GM21825 (cell line): ENCODE measurements around the gene WDCP.
A peak's percentile ranks its signal among the peaks of the same experiment; 100 is the strongest.
"Not testable (repeated sequence)": the region's sequence is repeated elsewhere in the genome, so short reads cannot be mapped to it uniquely, and the experiment has no call there.

Source experiments
- ATAC-seq: cut with Tn5 transposase; IDR thresholded peaks from one replicate; pipeline ENCODE4 v1.9.1; 2021; ENCODE audit warnings: mild to moderate bottlenecking, moderate library complexity; ENCODE audit not compliant: unreplicated experiment

WDCP gene

GRCh38 chr2:24046930-24047702, at the start of gene WDCP:
WDCP (minus strand) TSS chr2:24047391; CDS start chr2:24039494, 7,897 bp downstream.
- ATAC-seq: peak; percentile 98

DNA sequence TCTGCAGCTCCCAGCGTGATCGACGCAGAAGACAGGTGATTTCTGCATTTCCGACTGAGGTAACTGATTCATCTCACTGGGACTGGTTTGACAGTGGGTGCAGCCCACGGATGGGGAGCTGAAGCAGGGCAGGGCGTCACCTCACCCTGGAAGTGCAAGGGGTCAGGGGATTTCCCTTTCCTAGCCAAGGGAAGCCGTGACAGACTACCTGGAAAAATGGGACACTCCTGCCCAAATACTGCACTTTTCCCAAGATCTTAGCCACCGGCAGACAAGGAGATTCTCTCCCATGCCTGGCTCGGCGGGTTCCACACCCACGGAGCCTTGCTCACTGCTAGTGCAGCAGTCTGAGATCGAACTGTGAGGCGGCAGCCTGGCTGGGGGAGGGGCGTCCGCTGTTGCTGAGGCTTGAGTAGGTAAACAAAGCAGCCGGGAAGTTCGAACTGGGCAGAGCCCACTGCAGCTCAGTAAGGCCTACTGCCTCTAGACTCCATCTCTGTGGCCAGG, 48.0 kb upstream of the WDCP start:
- ATAC-seq: not testable (repeated sequence)

DNA sequence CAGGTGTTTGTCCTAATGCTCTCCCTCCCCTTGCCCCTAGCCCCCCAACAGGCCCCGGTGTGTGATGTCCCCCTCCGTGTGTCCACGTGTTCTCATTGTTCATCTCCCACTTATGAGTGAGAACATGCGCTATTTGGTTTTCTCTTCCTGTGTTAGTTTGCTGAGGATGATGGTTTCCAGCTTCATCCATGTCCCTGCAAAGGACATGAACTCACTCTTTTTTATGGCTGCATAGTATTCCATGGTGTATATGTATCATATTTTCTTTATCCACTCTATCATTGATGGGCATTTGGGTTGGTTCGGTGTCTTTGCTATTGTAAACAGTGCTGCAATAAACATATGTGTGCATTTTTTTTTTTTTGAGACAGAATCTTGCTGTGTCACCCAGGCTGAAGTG, 46.1 kb upstream of the WDCP start:
- not testable (repeated sequence) for ATAC-seq

DNA sequence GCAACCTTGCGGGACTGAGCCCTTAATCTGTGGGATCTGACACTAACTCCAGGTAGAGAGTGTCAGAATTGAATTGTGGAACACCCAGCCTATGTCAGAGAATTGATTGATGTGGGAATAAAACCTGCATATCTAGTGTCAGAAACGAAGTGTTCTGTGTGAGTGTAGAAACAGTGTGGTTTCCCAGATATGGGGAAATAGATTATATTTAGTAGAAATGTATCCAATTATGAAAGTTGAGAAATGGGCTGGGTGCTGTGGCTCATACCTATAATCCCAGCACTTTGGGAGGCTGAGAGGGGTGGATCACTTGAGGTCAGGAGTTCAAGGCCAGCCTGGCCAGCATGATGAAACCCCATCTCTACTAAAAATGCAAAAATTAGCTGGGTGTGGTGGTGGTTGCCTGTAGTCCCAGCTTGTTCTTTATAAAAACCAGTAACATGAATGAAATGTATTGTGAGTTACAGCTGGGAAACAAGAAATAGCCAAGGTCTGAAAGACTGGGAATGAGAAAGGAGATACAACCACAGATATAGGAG, 41.7 kb upstream of the WDCP start:
- ATAC-seq: no peak

GRCh38 chr2:24087032-24087431, 39.8 kb upstream of the WDCP start:
- no peak for ATAC-seq

DNA sequence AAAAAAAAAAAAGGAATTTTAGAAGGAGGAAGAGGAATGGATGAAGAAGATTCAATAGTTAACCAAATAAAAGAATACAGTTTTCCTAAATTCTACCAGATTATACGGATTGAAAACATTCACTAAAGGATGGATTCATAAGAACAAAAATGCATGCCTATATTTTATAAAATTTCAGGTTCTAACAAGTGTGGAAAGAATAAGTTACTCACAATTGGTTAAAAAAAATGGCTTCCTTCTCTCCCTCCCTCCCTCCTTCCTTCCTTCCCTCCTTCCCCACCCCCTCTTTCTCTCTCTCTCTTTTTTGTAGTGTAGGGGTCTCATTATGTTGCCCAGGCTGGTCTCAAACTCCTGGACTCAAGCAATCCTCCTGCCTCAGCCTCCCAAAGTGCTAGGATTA, 39.0 kb upstream of the WDCP start:
- ATAC-seq: no peak

- no peak for ATAC-seq
These were observed 38.0 kb upstream of the WDCP start for GRCh38 chr2:24085200-24085489.

- peak; percentile 69 for ATAC-seq
These were observed 37.4 kb upstream of the WDCP start, which contains the start of gene TP53I3 for GRCh38 chr2:24084386-24085199. TP53I3 (minus strand) TSS chr2:24084834; CDS start chr2:24084326, 508 bp downstream.

GRCh38 chr2:24083567-24084385, 36.6 kb upstream of the WDCP start:
- ATAC-seq: peak; percentile 78

- ATAC-seq: no peak
These were observed 35.8 kb upstream of the WDCP start for GRCh38 chr2:24082787-24083566.

- ATAC-seq: no peak
These were observed 33.5 kb upstream of the WDCP start for GRCh38 chr2:24080701-24081100.

DNA sequence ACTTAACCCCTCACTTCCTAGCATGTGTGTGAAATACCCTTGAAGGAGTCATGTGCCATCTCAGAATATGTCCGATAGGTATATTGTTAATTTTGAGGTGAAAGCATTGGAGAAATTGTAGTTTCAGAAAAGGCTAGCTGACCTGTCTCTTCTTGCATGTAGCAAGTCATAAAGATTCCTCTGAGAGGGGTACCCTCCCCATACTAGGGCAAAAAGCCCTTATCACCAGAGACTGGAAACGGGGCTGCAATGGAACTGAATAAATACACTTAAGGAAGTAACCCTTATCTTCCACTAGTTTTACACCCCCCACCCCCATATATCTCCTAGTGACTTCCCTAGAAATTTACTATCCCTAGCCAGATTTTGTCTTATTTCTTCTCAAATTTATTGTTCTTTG, 30.7 kb upstream of the WDCP start:
- no peak for ATAC-seq

GRCh38 chr2:24077535-24077877, 30.3 kb upstream of the WDCP start:
- ATAC-seq: no peak

GRCh38 chr2:24076849-24077534, 29.8 kb upstream of the WDCP start:
- ATAC-seq: peak; percentile 0

- peak; percentile 91 for ATAC-seq
These were observed 29.0 kb upstream of the WDCP start, which contains the start of gene SF3B6 for GRCh38 chr2:24075915-24076848. SF3B6 (minus strand) TSS chr2:24076326; CDS start chr2:24076229, 97 bp downstream.

DNA sequence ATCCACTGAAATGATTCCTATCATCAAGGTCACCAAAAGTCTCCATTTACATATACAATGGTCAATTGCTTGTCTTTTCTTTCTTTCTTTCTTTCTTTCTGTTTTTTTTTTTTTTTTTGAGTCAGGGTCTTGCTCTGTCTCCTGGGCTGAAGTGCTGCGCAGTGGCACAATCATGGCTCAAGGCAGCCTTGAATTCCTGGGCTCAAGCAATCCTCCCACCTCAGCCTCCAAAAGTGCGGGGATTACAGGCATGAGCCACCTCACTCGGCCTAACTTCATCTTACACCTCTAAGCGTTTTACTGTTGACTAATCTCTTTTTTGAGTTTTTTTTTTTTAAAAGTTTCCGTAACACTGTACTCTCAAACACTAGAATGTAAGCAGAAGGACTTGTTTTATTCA, 28.1 kb upstream of the WDCP start:
- no peak for ATAC-seq

- no peak for ATAC-seq
These were observed 26.6 kb upstream of the WDCP start for GRCh38 chr2:24073816-24074215.

DNA sequence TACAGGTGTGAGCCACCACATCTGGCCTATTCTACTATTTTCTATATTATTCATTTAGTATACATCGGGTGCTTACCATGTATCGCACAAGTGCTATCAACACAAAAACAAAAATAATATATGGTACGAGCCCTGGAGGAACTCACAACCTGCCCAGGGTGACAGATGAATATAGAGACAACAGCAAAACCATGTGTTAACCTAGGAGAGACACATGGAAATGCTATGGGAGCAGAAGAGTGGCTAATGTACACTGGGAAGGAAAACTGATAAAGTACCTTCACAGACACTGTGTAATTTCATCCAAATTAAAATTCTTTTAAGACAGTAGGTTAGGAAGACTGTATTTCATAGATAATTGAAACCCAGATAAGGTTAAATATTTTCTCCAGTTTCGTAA, 25.1 kb upstream of the WDCP start:
- ATAC-seq: no peak
